Central memory CD8-positive, alpha-beta T cell (primary cell): Measurements from ENCODE around the gene GNG12.

Source experiments
- ATAC-seq: fragments of 150-1000 bp; cut with Tn5 transposase; replicated peaks from 2 replicates; pipeline ENCODE4 v1.10.0; 2022; ENCODE audit warnings: mild to moderate bottlenecking, moderate FRiP score, moderate number of reproducible peaks; ENCODE audit not compliant: poor library complexity, severe bottlenecking; ENCODE audit errors: extremely low read depth
- DNase-seq, 2 donors: peaks; one replicate each; pipeline ENCODE4 v3.0.0; 2021; ENCODE audit warnings: low spot score in 2 of 2
- H3K27ac Mint-ChIP-seq: one replicate; pipeline ENCODE4 v1.8.0; 2022; ENCODE audit warnings: low read depth, mild to moderate bottlenecking, moderate library complexity, mixed read lengths
- H3K27me3 Mint-ChIP-seq: one replicate; pipeline ENCODE4 v1.8.0; 2022; ENCODE audit warnings: mixed read lengths
- H3K36me3 Mint-ChIP-seq: one replicate; pipeline ENCODE4 v1.8.0; 2022; ENCODE audit warnings: mild to moderate bottlenecking, moderate library complexity, mixed read lengths; ENCODE audit not compliant: insufficient read depth
- H3K4me1 Mint-ChIP-seq: one replicate; pipeline ENCODE4 v1.8.0; 2022; ENCODE audit warnings: mixed read lengths
- H3K4me3 Mint-ChIP-seq: one replicate; pipeline ENCODE4 v1.8.0; 2022; ENCODE audit warnings: mild to moderate bottlenecking, moderate library complexity, mixed read lengths
- H3K9me3 Mint-ChIP-seq: one replicate; pipeline ENCODE4 v1.8.0; 2022; ENCODE audit warnings: mixed read lengths

The GNG12 gene

GRCh38 chr1:67767103-67767782 is 66.0 kb downstream of the GNG12 start:
- Mint-ChIP-seq H3K36me3 (no peaks in the 10 kb centered on the region), H3K4me3 (no peak overlapping the region), H3K4me1 (peaks cover 6% of the 10 kb centered on the region), H3K27ac (no peak overlapping the region), H3K27me3 (peaks cover 62% of the 10 kb centered on the region), H3K9me3 (no peaks in the 10 kb centered on the region)
- DNase-seq (no peak), ATAC-seq (no peak)

- Mint-ChIP-seq H3K27ac (no peak overlapping the region), H3K4me1 (peaks cover 6% of the 10 kb centered on the region), H3K27me3 (peaks cover 69% of the 10 kb centered on the region), H3K36me3 (no peaks in the 10 kb centered on the region), H3K9me3 (no peaks in the 10 kb centered on the region), H3K4me3 (no peak overlapping the region)
- DNase-seq (no peak), ATAC-seq (peak; percentile 19)
Observed at GRCh38 chr1:67766141-67766978, 66.9 kb downstream of the GNG12 start.

GRCh38 chr1:67764633-67765032 is 68.6 kb downstream of the GNG12 start:
- no peak for DNase-seq
- ATAC-seq, result no peak
- H3K36me3 Mint-ChIP-seq, result no peaks in the 10 kb centered on the region
- peaks cover 6% of the 10 kb centered on the region for H3K4me1 Mint-ChIP-seq
- no peak overlapping the region for H3K27ac Mint-ChIP-seq
- H3K4me3 Mint-ChIP-seq, result no peak overlapping the region
- no peaks in the 10 kb centered on the region for H3K9me3 Mint-ChIP-seq
- H3K27me3 Mint-ChIP-seq, result peaks cover 65% of the 10 kb centered on the region

GRCh38 chr1:67761730-67762129 is 71.5 kb downstream of the GNG12 start:
- DNase-seq, result no peak
- Mint-ChIP-seq H3K9me3 (no peaks in the 10 kb centered on the region), H3K4me1 (peaks cover 6% of the 10 kb centered on the region), H3K4me3 (no peak overlapping the region), H3K36me3 (no peaks in the 10 kb centered on the region), H3K27me3 (peaks cover 45% of the 10 kb centered on the region), H3K27ac (no peak overlapping the region)
- no peak for ATAC-seq

GRCh38 chr1:67761091-67761490 is 72.2 kb downstream of the GNG12 start:
- peaks cover 4% of the 10 kb centered on the region for H3K4me1 Mint-ChIP-seq
- DNase-seq (no peak), ATAC-seq (no peak)
- no peaks in the 10 kb centered on the region for H3K36me3 Mint-ChIP-seq
- H3K9me3 Mint-ChIP-seq, result no peaks in the 10 kb centered on the region
- H3K27me3 Mint-ChIP-seq, result peaks cover 45% of the 10 kb centered on the region
- no peak overlapping the region for H3K4me3 Mint-ChIP-seq
- H3K27ac Mint-ChIP-seq, result no peak overlapping the region

- Mint-ChIP-seq H3K4me1 (no peaks in the 10 kb centered on the region), H3K36me3 (no peaks in the 10 kb centered on the region), H3K4me3 (no peak overlapping the region), H3K27ac (no peak overlapping the region), H3K9me3 (no peaks in the 10 kb centered on the region), H3K27me3 (peaks cover 45% of the 10 kb centered on the region)
- DNase-seq (peak; percentile 30 to 33), ATAC-seq (peak; percentile 54)
Observed at GRCh38 chr1:67760030-67760821, 73.0 kb downstream of the GNG12 start.

GRCh38 chr1:67759692-67760029 is 73.6 kb downstream of the GNG12 start:
- no peak for ATAC-seq
- H3K9me3 Mint-ChIP-seq, result no peaks in the 10 kb centered on the region
- peaks cover 45% of the 10 kb centered on the region for H3K27me3 Mint-ChIP-seq
- H3K36me3 Mint-ChIP-seq, result no peaks in the 10 kb centered on the region
- no peaks in the 10 kb centered on the region for H3K4me1 Mint-ChIP-seq
- H3K4me3 Mint-ChIP-seq, result no peak overlapping the region
- no peak overlapping the region for H3K27ac Mint-ChIP-seq
- DNase-seq, result no peak

GRCh38 chr1:67759066-67759465 is 74.2 kb downstream of the GNG12 start:
- no peak overlapping the region for H3K4me3 Mint-ChIP-seq

GRCh38 chr1:67755619-67756018 is 77.6 kb downstream of the GNG12 start:
- no peaks in the 10 kb centered on the region for H3K9me3 Mint-ChIP-seq
- H3K27me3 Mint-ChIP-seq, result peaks cover 20% of the 10 kb centered on the region
- H3K27ac Mint-ChIP-seq, result no peak overlapping the region
- H3K4me3 Mint-ChIP-seq, result no peak overlapping the region
- ATAC-seq (no peak), DNase-seq (no peak)
- no peaks in the 10 kb centered on the region for H3K4me1 Mint-ChIP-seq
- H3K36me3 Mint-ChIP-seq, result no peaks in the 10 kb centered on the region

More at GRCh38 chr1:67759066-67759465, 74.2 kb downstream of the GNG12 start:
- DNase-seq (no peak), ATAC-seq (no peak)
- H3K27ac Mint-ChIP-seq, result no peak overlapping the region
- H3K4me1 Mint-ChIP-seq, result no peaks in the 10 kb centered on the region
- no peaks in the 10 kb centered on the region for H3K9me3 Mint-ChIP-seq
- H3K27me3 Mint-ChIP-seq, result peaks cover 45% of the 10 kb centered on the region
- H3K36me3 Mint-ChIP-seq, result no peaks in the 10 kb centered on the region

GRCh38 chr1:67755160-67755559 is 78.1 kb downstream of the GNG12 start:
- H3K36me3 Mint-ChIP-seq, result no peaks in the 10 kb centered on the region
- ATAC-seq (no peak), DNase-seq (no peak)
- peaks cover 15% of the 10 kb centered on the region for H3K27me3 Mint-ChIP-seq
- no peaks in the 10 kb centered on the region for H3K9me3 Mint-ChIP-seq
- H3K27ac Mint-ChIP-seq, result no peak overlapping the region
- H3K4me3 Mint-ChIP-seq, result no peak overlapping the region
- no peaks in the 10 kb centered on the region for H3K4me1 Mint-ChIP-seq

- H3K4me1 Mint-ChIP-seq, result no peaks in the 10 kb centered on the region
- no peaks in the 10 kb centered on the region for H3K9me3 Mint-ChIP-seq
- ATAC-seq (no peak), DNase-seq (no peak)
- H3K27ac Mint-ChIP-seq, result no peak overlapping the region
- no peak overlapping the region for H3K4me3 Mint-ChIP-seq
- H3K36me3 Mint-ChIP-seq, result no peaks in the 10 kb centered on the region
- peaks cover 15% of the 10 kb centered on the region for H3K27me3 Mint-ChIP-seq
Observed at GRCh38 chr1:67754526-67754920, 78.7 kb downstream of the GNG12 start.

- Mint-ChIP-seq H3K36me3 (no peaks in the 10 kb centered on the region), H3K27me3 (peaks cover 15% of the 10 kb centered on the region), H3K4me3 (no peak overlapping the region), H3K27ac (no peak overlapping the region), H3K9me3 (no peaks in the 10 kb centered on the region), H3K4me1 (no peaks in the 10 kb centered on the region)
- DNase-seq (no peak), ATAC-seq (no peak)
Observed at GRCh38 chr1:67753776-67754525, 79.3 kb downstream of the GNG12 start.
